Naive thymus-derived CD4-positive, alpha-beta T cell (primary cell): Measurements from ENCODE around the gene LDB2. TPM values are rescaled to one million over a fixed set of nuclear protein-coding genes. Genes with fewer than 3 reads are reported as not detected.

Experiments
- ATAC-seq: fragments of 150-1000 bp; cut with Tn5 transposase; 2 replicates; pipeline ENCODE4 v1.10.0; 2021; ENCODE audit warnings: mild to moderate bottlenecking, moderate library complexity
- CTCF ChIA-PET: fragments of 350-600 bp; sonication (Branson Sonifier 250); formaldehyde crosslinking; loops from one replicate; lab custom pipeline; 2021; ENCODE audit warnings: antibody characterized with exemption; lab: Charles Lee
- POLR2A ChIA-PET: fragments of 350-600 bp; sonication (Branson Sonifier 250); formaldehyde crosslinking; loops from one replicate; lab custom pipeline; 2021; ENCODE audit warnings: antibody characterized with exemption, inconsistent platforms; lab: Charles Lee
- DNase-seq, 9 donors: peaks; one replicate each; pipeline versions ENCODE4 v3.0.0 to v3.0.0-alpha.2; 2020 to 2022; ENCODE audit warnings: mixed read lengths in 1 of 9
- H3K27ac ChIP-seq: one replicate; pipeline ENCODE4 v1.7.0; 2013; ENCODE audit warnings: mild to moderate bottlenecking, low read depth, low read length, moderate library complexity
- H3K27me3 ChIP-seq, 2 donors: one replicate each; pipeline ENCODE4 v1.7.0; 2013; ENCODE audit warnings: low read length in 2 of 2, mild to moderate bottlenecking in 2 of 2, moderate library complexity in 2 of 2; ENCODE audit not compliant: control insufficient read depth in 2 of 2, insufficient read depth in 2 of 2
- H3K36me3 ChIP-seq, 3 experiments: 1 replicate in 2 of 3; 2 replicates in 1 of 3; pipeline ENCODE4 v1.7.0; 2013; ENCODE audit warnings: low read length in 3 of 3, mild to moderate bottlenecking in 3 of 3, moderate library complexity in 1 of 3; ENCODE audit not compliant: insufficient read depth in 3 of 3, control insufficient read depth in 2 of 3
- H3K4me1 ChIP-seq, 2 donors: one replicate each; pipeline ENCODE4 v1.7.0; 2013; ENCODE audit warnings: low read length in 2 of 2, mild to moderate bottlenecking in 2 of 2, moderate library complexity in 1 of 2; ENCODE audit not compliant: control insufficient read depth in 2 of 2, insufficient read depth in 2 of 2
- H3K4me3 ChIP-seq: 2 replicates; pipeline ENCODE4 v1.7.0; 2013; ENCODE audit warnings: mild to moderate bottlenecking, low read length
- H3K9me3 ChIP-seq, 3 experiments: 1 replicate in 2 of 3; 2 replicates in 1 of 3; pipeline ENCODE4 v1.7.0; 2013; ENCODE audit warnings: low read length in 3 of 3; ENCODE audit not compliant: control insufficient read depth in 2 of 3
- H3K27ac Mint-ChIP-seq, 9 donors: one replicate each; pipeline ENCODE4 v1.8.0; 2020 to 2022; ENCODE audit warnings: mixed read lengths in 9 of 9, mild to moderate bottlenecking in 8 of 9, moderate library complexity in 5 of 9, inconsistent platforms in 2 of 9
- H3K27me3 Mint-ChIP-seq, 5 donors: one replicate each; pipeline ENCODE4 v1.8.0; 2021 to 2022; ENCODE audit warnings: mixed read lengths in 5 of 5, mild to moderate bottlenecking in 1 of 5
- H3K36me3 Mint-ChIP-seq, 5 donors: one replicate each; pipeline ENCODE4 v1.8.0; 2020 to 2022; ENCODE audit warnings: mixed read lengths in 5 of 5, mild to moderate bottlenecking in 3 of 5, inconsistent platforms in 1 of 5
- H3K4me1 Mint-ChIP-seq, 7 donors: one replicate each; pipeline ENCODE4 v1.8.0; 2020 to 2022; ENCODE audit warnings: mixed read lengths in 7 of 7, mild to moderate bottlenecking in 3 of 7, inconsistent platforms in 1 of 7
- H3K4me3 Mint-ChIP-seq, 10 donors: one replicate each; pipeline ENCODE4 v1.8.0; 2020 to 2022; ENCODE audit warnings: mild to moderate bottlenecking in 10 of 10, mixed read lengths in 10 of 10, moderate library complexity in 6 of 10, inconsistent platforms in 2 of 10
- H3K9me3 Mint-ChIP-seq, 11 donors: one replicate each; pipeline ENCODE4 v1.8.0; 2020 to 2022; ENCODE audit warnings: mixed read lengths in 11 of 11, mild to moderate bottlenecking in 4 of 11, inconsistent platforms in 1 of 11, moderate library complexity in 1 of 11
- intact Hi-C, 2 donors: fragments of 100-400 bp; cut with micrococcal nuclease; formaldehyde crosslinking; loops; one replicate each; pipeline ENCODE4 v1.15.1; 2023
- polyA plus RNA-seq, 2 donors: library from polyadenylated mRNA; unstranded; fragments of 300-500 nt; fragmentation: Illumina TruSeq; gene quantifications; one replicate each; pipeline ENCODE4 v1.2.3, GENCODE V29; 2021
- total RNA-seq, 6 experiments: library from RNA in 5 of 6; stranded (reverse) in 5 of 6; gene quantifications; 1 replicate in 5 of 6; 2 replicates in 1 of 6; pipeline ENCODE4 v1.2.3 and lab custom pipeline; 2021 to 2026

LDB2 gene
- total and polyA plus RNA-seq, 7 experiments from 2014 or later, result 0.29 to 1.5 TPM; not detected in 5

DNA sequence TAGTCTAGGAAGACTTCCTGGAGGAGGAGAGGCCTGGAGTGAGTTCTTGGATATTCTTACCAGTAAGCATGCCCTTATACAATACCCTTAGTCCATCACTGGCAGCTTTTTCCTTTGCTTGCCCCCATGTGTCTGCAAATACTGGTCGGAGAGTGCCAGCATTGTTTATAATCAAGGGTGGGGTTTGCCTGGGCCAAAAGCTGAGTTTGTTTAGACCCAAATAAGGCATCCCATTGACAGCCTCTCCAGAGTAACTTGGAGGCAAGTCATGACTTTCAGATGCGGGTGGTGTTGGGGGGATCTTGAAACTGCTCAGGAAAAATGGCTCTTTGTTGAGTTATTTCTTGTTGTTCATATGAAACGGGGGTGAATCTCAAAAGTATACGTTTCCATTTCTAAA is 413.7 kb downstream of the LDB2 start:
- peaks cover 0 to 9% (median 4%) of the 10 kb centered on the region in 11 donors for H3K9me3 Mint-ChIP-seq
- Histone ChIP-seq H3K4me3 (no peak overlapping the region), H3K9me3 (no peaks in the 10 kb centered on the region), H3K36me3 (no peaks in the 10 kb centered on the region), H3K4me1 (no peaks in the 10 kb centered on the region), H3K27ac (no peak overlapping the region), H3K27me3 (no peaks in the 10 kb centered on the region)
- no peak overlapping the region for H3K27ac Mint-ChIP-seq
- ATAC-seq, result no peak
- ChIA-PET CTCF (no interaction called here), POLR2A (no interaction called here)
- H3K36me3 Mint-ChIP-seq, result no peaks in the 10 kb centered on the region
- peaks cover 0 to 12% (median 0%) of the 10 kb centered on the region in 5 donors for H3K27me3 Mint-ChIP-seq
- H3K4me1 Mint-ChIP-seq, result no peaks in the 10 kb centered on the region
- DNase-seq, result no peak
- no peak overlapping the region for H3K4me3 Mint-ChIP-seq
- intact Hi-C loops, result no loop called here

DNA sequence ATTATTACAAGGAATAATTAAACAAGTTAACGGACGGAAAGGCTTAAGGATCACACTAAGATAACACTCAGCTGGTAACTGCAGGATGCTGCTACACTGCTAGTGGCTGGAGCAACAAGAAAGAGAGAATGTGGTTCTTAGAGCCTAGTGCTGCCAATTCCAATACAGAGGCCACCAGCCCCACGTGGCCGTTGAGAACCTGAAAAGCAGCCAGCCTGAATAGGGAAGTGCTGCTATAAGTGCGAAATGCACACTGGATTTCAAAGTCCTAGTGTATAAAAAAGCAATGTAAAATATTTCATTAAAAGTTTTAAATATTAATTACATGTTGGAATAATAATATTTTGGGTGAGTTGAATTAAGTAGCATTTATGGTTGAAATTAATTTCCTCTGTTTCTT is 414.9 kb downstream of the LDB2 start:
- ATAC-seq, result no peak
- Mint-ChIP-seq H3K27ac (no peak overlapping the region), H3K36me3 (no peaks in the 10 kb centered on the region), H3K9me3 (peaks cover 0 to 9% (median 2%) of the 10 kb centered on the region in 11 donors), H3K4me3 (no peak overlapping the region), H3K4me1 (no peaks in the 10 kb centered on the region), H3K27me3 (peaks cover 0 to 12% (median 0%) of the 10 kb centered on the region in 5 donors)
- Histone ChIP-seq H3K9me3 (no peaks in the 10 kb centered on the region), H3K27ac (no peak overlapping the region), H3K27me3 (no peaks in the 10 kb centered on the region), H3K36me3 (no peaks in the 10 kb centered on the region), H3K4me3 (no peak overlapping the region), H3K4me1 (no peaks in the 10 kb centered on the region)
- DNase-seq, result no peak
- intact Hi-C loops, result no loop called here
- ChIA-PET POLR2A (no interaction called here), CTCF (no interaction called here)

DNA sequence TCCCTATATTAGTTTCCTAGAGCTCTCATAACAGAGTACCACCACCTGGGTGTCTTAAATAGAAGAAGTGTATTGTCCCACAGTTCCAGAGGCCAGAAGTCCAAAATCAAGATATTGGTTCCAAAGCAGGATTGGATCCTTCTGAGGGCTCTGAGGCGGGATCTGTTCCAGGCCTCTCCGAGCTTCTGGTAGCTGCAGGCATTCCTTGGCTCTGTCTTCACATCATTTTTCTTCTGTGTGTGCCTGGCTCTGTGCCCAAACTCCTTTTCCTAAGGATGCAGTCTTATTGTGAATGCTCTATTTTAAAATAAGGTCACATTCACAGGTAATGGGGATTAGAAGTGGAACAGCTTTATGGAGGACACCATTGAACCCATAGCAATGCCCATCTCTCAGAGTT is 418.4 kb downstream of the LDB2 start:
- H3K27ac ChIP-seq, result no peak overlapping the region
- no peaks in the 10 kb centered on the region for H3K36me3 Mint-ChIP-seq
- CTCF ChIA-PET, result no interaction called here
- H3K4me3 ChIP-seq, result no peak overlapping the region
- POLR2A ChIA-PET, result no interaction called here
- H3K4me1 Mint-ChIP-seq, result no peaks in the 10 kb centered on the region
- no peak overlapping the region for H3K4me3 Mint-ChIP-seq
- no peaks in the 10 kb centered on the region for H3K4me1 ChIP-seq
- H3K27me3 Mint-ChIP-seq, result peaks cover 0 to 7% (median 0%) of the 10 kb centered on the region in 5 donors
- no peaks in the 10 kb centered on the region for H3K9me3 ChIP-seq
- H3K27me3 ChIP-seq, result no peaks in the 10 kb centered on the region
- H3K9me3 Mint-ChIP-seq, result peaks cover 0 to 4% (median 0%) of the 10 kb centered on the region in 11 donors
- ATAC-seq (no peak), DNase-seq (no peak)
- intact Hi-C loops, result no loop called here
- no peaks in the 10 kb centered on the region for H3K36me3 ChIP-seq
- no peak overlapping the region for H3K27ac Mint-ChIP-seq

DNA sequence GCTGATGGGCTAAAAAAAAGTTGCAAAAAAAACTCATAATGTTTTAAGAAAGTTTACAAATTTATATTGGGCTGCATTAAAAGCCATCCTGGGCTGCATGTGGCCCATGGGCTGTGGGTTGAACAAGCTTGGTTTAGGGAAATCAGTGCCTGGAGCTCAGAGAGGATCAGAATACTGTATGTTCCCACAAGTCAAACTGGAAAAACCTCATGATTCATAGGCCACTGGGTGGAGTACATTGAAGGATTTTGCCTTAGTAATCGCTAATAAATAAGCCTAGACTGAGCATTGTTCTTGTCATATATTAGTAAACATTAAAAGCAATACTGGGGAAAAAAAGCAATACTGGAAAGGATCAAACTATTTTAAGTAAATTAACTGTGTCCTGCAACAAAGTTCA is 425.9 kb downstream of the LDB2 start:
- POLR2A ChIA-PET, result no interaction called here
- CTCF ChIA-PET, result no interaction called here
- peaks cover 0 to 11% (median 0%) of the 10 kb centered on the region in 3 experiments for H3K9me3 ChIP-seq
- Mint-ChIP-seq H3K27me3 (peaks cover 0 to 13% (median 10%) of the 10 kb centered on the region in 5 donors), H3K4me1 (no peaks in the 10 kb centered on the region), H3K4me3 (no peak overlapping the region), H3K9me3 (peaks cover 4 to 39% (median 20%) of the 10 kb centered on the region in 11 donors), H3K36me3 (peaks cover 0 to 10% (median 0%) of the 10 kb centered on the region in 5 donors), H3K27ac (no peak overlapping the region)
- H3K4me3 ChIP-seq, result no peak overlapping the region
- H3K27me3 ChIP-seq, result no peaks in the 10 kb centered on the region
- no peaks in the 10 kb centered on the region for H3K36me3 ChIP-seq
- no peaks in the 10 kb centered on the region for H3K4me1 ChIP-seq
- no peak for ATAC-seq
- no peak for DNase-seq
- intact Hi-C loops, result no loop called here
- H3K27ac ChIP-seq, result no peak overlapping the region

DNA sequence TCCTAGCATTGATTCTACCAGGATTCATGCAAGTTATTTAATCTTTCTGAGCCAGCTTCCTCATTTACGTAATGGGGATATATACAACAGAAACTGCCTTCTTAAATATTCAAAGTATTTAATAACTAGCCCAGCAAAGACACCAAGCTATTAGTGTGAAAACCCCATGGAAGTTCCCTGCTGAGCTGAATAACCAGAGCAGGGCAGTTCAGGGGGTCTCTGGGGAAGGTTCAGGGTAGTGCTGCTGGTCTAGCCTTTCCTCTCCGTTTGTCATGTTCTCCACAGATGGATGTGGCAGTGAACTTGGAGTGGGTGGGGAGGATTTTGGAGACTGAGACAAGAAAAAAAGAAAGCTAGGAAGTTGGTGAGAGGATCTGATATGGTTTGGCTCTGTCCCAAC is 431.4 kb downstream of the LDB2 start:
- Histone ChIP-seq H3K4me3 (no peak overlapping the region), H3K4me1 (no peaks in the 10 kb centered on the region), H3K27me3 (no peaks in the 10 kb centered on the region), H3K27ac (no peak overlapping the region), H3K36me3 (no peaks in the 10 kb centered on the region), H3K9me3 (peaks cover 0 to 5% (median 0%) of the 10 kb centered on the region in 3 experiments)
- ATAC-seq (no peak), DNase-seq (no peak)
- Mint-ChIP-seq H3K4me3 (no peak overlapping the region), H3K27ac (no peak overlapping the region), H3K9me3 (peaks cover 2 to 17% (median 7%) of the 10 kb centered on the region in 11 donors), H3K4me1 (no peaks in the 10 kb centered on the region), H3K27me3 (peaks cover 0 to 13% (median 10%) of the 10 kb centered on the region in 5 donors), H3K36me3 (peaks cover 0 to 3% (median 0%) of the 10 kb centered on the region in 5 donors)
- ChIA-PET CTCF (no interaction called here), POLR2A (no interaction called here)
- intact Hi-C loops, result no loop called here

DNA sequence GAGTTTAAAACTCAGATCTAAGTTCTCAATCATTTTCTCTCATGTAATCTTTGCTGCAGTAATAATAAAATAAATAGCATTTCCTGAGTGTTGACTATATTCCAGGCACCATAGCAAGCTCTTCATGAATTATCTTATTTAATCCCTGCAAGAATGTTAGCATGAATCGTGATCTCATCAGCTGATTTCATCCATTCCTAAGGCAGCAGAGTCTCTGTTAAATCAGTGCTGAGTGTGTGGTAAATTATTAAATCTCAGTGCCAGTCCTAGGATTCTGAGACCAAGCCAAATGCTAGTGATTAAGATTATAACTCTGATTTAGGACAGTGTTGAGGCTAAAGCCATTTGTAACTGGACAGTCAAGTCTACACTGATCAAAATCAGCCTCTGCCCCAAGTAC is 431.9 kb downstream of the LDB2 start:
- H3K27ac ChIP-seq, result no peak overlapping the region
- no peak overlapping the region for H3K4me3 Mint-ChIP-seq
- no peaks in the 10 kb centered on the region for H3K36me3 ChIP-seq
- H3K36me3 Mint-ChIP-seq, result peaks cover 0 to 3% (median 0%) of the 10 kb centered on the region in 5 donors
- no peaks in the 10 kb centered on the region for H3K4me1 Mint-ChIP-seq
- peaks cover 0 to 12% (median 5%) of the 10 kb centered on the region in 11 donors for H3K9me3 Mint-ChIP-seq
- ATAC-seq, result no peak
- no peak for DNase-seq
- CTCF ChIA-PET, result no interaction called here
- no peaks in the 10 kb centered on the region for H3K27me3 ChIP-seq
- H3K4me1 ChIP-seq, result no peaks in the 10 kb centered on the region
- POLR2A ChIA-PET, result no interaction called here
- intact Hi-C loops, result no loop called here
- H3K4me3 ChIP-seq, result no peak overlapping the region
- H3K27me3 Mint-ChIP-seq, result peaks cover 0 to 13% (median 10%) of the 10 kb centered on the region in 5 donors
- H3K9me3 ChIP-seq, result no peaks in the 10 kb centered on the region
- H3K27ac Mint-ChIP-seq, result no peak overlapping the region

DNA sequence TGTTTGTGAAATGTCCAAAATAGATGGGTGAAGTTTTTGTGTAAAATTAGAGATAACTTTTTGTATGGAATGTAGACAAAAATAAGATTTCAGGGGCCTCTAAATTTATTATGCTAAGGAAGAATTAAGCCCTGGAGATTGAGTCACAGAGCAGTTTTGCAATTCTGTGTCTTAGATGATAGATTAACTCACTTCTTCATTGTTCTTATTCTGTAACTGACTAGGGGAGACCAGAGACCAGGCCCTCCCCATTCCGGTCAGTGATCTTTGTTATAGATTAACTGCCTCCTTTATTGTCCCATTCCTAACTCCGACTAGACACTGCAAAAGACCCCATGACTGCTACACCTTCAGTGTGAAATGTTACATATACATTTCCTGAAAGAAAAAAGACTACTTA is 433.8 kb downstream of the LDB2 start:
- ChIA-PET POLR2A (no interaction called here), CTCF (no interaction called here)
- Histone ChIP-seq H3K27me3 (no peaks in the 10 kb centered on the region), H3K36me3 (no peaks in the 10 kb centered on the region), H3K9me3 (no peaks in the 10 kb centered on the region), H3K4me3 (no peak overlapping the region), H3K4me1 (no peaks in the 10 kb centered on the region), H3K27ac (no peak overlapping the region)
- no peak for ATAC-seq
- Mint-ChIP-seq H3K27me3 (peaks cover 0 to 16% (median 11%) of the 10 kb centered on the region in 5 donors), H3K4me3 (no peak overlapping the region), H3K27ac (no peak overlapping the region), H3K4me1 (no peaks in the 10 kb centered on the region), H3K9me3 (peaks cover 0 to 9% (median 3%) of the 10 kb centered on the region in 11 donors), H3K36me3 (peaks cover 0 to 3% (median 0%) of the 10 kb centered on the region in 5 donors)
- DNase-seq, result no peak
- intact Hi-C loops, result no loop called here
